Activated gamma-delta T cell treated with anti-CD3 and anti-CD28 coated beads, Interleukin-2, amount 50 U/mL, for 16 hours (primary cell): Measurements from ENCODE around the gene NAA10.

ENCODE experiments used
- DNase-seq: peaks from one replicate; pipeline ENCODE4 v3.0.0-alpha.2; 2020; ENCODE audit warnings: low read depth

Gene NAA10

GRCh38 chrX:153948847-153949805 lies 14.3 kb upstream of the NAA10 start:
- no peak for DNase-seq

- no peak for DNase-seq
These were observed 13.2 kb upstream of the NAA10 start for GRCh38 chrX:153948002-153948466.

DNA sequence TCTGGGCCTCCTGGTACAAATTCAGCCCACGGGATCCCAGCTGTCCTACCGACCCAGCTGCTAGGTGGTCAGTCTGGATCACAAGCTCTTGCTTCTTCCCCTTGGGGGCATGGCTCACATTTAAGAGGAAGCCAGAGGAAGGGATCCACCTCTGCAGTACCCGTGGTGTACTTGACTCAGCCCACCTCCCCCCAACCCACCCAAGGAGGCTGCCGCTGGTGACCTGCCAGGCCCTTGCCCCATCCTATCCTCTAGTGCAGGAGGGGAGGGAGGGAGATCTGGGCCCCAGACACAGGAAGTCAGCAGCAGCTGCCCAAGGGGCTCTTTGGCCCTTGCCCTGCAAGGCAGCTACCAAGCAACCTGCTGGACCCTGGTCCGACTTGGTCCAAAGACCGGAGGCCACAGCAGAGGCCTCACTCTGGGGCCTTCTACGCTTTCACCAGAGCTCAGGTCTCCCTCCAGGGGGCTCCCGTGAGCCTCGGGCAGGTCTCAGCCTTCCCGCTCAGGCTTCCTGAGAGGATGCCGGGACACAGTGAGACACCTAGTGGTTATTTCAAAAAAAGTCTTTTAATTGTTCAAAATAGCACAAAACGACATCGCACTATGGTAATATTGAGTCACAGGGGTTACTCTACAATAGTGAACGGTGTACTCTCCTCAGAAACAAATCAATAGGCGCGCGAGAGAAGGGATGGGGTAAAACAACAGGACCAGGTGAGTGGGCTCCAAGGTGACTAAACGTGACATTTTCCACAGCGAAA lies 12.4 kb upstream of the NAA10 start:
- peak; percentile 62 for DNase-seq

DNA sequence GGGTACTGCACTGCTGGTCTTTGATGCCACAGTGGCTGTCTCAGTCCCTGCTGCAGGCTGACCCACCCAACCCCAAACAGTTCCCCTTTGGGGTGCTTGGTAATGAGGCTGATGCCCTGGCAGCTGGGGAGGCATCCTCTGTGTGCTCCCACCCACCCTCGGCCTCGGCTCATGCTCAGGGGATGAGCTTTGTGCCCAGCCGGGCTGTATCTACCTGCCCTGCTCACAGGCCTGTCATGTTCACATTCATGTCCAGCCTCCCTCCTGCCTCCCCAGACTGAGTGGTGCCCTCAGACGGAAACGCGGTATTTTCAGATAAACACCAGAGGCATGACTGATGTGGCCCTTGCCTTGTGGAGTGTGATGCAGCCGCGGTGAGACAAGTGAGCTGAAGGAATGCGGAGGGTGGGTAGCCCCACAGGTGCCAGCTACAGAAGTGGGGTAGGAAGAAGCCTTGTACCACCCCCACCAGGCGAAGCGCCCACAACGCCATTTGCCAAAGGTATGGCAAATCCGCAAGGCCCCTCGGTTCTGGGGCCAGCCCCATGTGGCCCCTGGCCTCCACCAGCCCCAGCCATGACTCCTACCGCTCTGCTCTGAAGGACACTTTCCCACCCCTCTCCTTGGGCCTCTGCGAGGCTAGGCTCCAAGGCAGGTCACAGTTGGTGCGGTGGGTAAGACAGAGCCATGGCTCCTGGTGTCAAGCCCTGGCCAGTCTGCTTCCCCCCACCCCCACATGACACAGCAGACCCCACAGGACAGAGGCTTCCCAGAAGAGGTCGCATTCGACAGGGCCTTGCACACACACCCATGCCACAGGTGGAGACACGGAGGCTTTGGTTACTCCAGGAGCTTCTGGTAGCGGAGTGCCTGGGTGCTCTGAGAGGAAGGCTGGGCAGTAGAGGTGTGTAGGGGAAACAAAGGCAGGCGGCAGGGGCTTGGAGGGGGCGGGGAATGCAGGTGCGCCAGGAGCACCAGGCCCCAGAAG lies 11.4 kb upstream of the NAA10 start:
- DNase-seq: no peak

DNA sequence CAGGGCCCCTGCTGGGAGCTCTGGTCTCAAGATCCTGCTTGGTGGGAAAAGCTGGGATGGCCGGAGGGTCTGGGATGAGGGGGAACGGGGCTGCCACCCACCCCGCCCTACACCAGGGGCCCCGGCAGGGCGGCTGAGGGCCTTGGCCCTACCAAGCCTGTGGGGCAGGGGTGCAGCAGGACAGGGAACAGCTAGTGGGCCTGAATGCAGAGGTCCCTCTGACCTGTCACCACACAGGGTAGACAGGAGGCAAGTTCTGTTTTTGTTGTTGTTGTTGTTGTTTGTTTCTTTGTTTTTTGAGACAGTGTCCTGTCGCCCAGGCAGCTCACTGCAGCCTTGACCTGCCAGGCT lies 9.9 kb upstream of the NAA10 start:
- no peak for DNase-seq

DNA sequence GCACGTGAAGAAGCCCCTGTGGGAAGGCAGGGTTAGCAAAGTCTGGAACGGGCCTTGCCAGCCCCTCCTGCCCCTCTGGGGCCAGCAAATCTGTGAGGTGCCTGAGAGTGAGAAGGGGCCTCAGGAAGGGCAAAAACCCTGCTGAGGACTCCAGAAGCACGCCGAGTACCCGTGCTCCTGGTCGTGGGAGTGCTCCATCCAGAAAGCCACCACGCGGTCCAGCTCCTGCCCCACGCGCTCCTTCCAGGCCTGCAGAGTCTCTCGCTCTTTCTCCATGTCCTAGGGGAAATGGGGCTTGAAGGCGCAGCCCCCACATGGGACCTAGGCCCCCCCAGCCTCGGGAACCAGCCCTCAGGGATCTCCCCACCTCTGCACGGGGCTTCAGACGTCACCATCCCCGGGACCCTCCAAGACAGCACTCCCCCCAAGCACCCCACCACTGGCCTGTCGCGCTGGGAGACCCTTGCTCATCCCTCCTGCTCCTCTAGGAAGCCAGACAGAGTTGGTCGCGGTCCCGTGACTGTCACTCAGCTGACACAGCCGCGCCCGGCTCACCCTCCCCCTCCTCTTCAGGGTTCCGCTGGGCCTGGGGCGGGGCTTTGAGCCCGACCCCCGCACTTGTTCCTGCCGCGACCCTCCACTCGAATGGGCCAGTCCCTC lies 9.4 kb upstream of the NAA10 start, which contains the start of gene RENBP:
Gene RENBP (minus strand): TSS at position 504 of the 660 bp plus-strand sequence. CDS start 33 bp downstream, at position 471.
- DNase-seq: no peak

DNA sequence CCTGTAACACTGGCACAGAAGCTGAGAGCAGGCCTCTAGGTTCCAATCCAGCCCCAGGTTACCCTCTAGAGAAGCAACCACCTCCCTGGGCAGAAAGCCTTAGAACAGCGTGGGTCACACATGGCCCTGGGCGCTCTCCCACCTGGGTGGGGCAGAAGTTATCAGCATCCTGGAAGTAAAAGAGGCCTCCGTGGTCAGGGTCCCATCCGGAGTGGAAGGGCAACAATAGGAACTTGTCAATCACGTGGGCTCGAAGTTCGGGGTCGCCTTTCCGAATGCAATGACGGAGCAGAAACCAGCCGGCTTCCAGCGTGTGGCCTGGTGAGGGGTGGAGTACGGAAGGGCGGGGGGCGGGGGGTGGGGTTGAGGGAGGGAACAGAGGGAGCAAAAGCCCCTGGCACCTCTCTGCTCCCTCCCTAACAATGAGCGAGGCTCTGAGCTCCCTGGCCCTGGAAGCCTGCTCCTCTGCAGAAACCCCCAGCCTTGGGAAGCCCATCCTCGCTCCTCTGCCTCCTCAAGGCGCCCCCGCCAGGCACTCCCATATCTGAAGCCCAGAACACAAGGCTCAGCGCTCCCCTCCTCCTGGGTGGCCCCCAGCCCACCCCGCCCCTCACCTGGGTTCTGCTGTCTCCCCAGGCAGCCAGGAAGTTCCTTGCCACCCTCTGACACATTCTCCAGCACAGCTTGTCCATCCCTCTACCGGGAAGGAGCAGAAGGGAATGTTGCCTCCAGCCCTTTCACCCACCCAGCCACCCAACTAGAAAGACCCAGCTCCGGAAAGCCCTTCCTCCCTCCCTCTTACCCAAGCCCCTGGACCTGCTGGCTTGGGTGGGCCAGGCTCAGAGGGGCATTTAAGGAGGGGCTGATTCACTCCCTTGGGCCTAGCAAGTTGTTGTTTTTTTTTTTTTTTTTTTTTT lies 6.8 kb upstream of the NAA10 start:
- no peak for DNase-seq

GRCh38 chrX:153939573-153939972 lies 4.7 kb upstream of the NAA10 start:
- no peak for DNase-seq

- DNase-seq: no peak
These were observed 3.5 kb upstream of the NAA10 start for GRCh38 chrX:153938226-153938786.

- DNase-seq: no peak
These were observed 2.2 kb upstream of the NAA10 start for GRCh38 chrX:153937056-153937455.

DNA sequence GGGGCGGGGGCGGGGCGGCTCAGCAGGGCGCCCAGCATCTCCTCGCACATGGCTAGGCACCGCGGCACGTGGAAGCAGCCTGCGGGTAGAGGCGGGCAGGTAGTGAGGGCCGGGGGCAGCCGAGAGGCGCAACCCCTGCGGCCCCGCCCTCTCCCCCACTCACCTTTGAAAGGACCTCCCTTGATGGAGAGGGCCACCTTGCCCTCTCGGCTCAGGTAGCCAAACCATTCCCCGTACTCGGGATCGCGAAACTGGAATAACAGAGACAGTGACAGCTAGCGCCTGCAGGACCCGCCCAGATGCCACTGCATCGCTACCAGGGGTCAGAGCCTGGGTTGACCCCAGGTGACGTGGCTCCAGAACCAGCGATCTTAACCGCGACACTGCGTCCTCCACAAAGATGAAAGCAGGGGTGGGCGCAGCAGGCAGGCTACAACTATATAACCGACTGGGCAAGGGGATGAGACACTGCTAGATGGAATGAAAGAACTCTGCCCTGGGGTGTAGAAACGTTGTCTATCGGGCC lies 552 bp upstream of the NAA10 start:
- no peak for DNase-seq

- DNase-seq: no peak
These were observed 582 bp downstream of the NAA10 start for GRCh38 chrX:153934148-153934761.

DNA sequence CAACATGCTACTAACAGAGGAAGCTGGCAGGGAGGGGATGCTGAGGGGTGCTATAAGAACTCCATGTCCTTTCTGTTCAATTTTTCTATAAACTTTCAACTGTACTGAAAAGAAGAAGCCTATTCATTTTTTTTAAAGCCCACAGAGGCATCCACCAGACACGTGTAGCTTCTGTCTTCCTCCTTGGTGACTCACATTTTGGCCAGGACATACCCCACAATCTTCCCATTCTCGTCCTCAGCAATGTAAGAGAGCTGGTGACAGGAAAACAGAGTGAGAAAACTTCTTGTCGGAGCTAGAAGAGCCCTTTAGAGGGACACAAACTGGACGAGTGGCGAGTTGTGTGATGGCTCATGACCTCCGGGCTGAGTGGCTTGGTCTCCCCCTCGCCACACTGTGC lies 1.1 kb downstream of the NAA10 start:
- DNase-seq: no peak

DNA sequence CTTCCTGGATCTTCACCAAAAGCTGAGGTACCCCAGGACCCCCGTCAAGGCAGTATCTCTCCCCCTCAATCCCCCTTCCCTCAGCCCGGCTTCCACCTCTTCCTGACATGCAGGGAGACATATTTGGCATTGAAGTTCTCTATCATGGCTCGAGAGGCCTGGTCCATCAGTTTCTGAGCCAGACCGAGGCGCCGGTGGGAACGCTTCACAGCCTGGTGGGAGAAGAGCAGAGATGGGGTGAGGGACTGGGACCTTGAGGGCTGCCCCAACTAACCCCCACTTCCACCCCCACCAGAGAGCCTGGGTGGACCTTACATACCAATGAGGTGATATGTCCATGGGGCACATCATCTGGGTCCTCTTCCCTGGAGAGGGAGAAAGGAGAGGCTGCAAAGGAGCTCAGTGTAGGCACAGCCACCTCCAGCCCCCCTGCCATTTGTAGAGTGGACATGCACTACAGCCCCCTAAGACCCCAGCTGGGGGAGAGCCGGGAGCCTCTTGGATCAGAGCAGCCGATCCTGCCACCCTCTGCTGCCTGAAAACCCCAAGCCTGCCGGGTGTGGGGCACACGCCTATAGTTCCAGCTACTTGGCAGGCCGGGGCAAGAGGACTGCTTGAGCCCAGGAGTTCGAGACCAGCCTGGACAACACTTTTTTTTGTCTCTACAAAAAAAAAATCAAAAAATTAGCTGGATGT lies 2.5 kb downstream of the NAA10 start:
- no peak for DNase-seq

DNA sequence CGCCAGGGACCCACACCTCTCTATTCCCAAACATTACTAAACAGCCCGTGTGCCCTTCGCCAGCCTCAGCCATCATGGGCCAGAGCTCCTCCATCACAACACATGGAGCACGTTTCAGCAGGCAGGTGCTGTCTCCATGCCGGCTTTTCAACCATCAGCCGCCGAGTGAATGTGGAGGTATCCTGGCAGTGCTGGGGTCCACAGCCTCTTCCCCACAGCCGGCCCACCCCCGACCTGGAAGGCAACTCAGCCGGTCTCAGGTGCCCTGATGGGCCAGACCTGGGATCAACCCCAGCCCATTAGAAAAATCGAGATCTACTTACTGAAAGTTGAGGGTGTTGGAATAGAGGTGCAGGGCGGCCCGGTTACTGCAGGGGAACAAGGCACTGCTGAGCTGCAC lies 3.1 kb downstream of the NAA10 start:
- no peak for DNase-seq

DNA sequence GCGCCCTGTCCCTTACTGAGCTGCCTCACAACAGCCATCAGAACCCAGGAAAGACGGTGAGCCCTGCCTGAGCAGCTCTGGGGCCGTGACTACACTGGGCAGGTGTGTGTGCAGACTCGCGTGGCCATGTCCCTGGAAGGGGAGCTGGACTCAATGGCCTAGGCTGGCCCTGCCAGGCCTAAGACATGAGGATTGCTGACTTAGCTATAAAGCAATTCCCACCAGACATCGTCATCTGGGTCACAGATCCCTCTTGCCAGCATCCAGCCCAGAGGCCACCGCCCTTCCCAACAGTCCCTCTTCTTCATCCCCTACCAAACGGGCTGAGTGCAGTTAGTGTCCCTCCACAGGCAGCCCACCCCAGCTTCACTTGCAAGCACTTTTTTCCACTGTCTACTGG lies 3.7 kb downstream of the NAA10 start:
- DNase-seq: no peak

- DNase-seq: no peak
These were observed 4.6 kb downstream of the NAA10 start for GRCh38 chrX:153930011-153930910.
